Uterus (tissue), 4 donors: ENCODE data around the gene ITIH1. TPM values are rescaled to one million over a fixed set of nuclear protein-coding genes. Genes with fewer than 3 reads are reported as not detected.
A peak's percentile ranks its signal among the peaks of the same experiment; 100 is the strongest.

Experiments
- DNase-seq, 2 donors: peaks; one replicate each; pipeline ENCODE4 v3.0.0-alpha.2; 2019 to 2020
- H3K27ac ChIP-seq, 2 donors: fragments of 200-600 bp; sonication (generic); 1 replicate in 1 of 2; 2 replicates in 1 of 2; pipeline ENCODE4 v1.5.1; 2016 to 2018
- H3K27me3 ChIP-seq, 2 donors: fragments of 200-600 bp; sonication (generic); one replicate each; pipeline ENCODE4 v1.5.1; 2018 to 2019; ENCODE audit warnings: control low read depth in 1 of 2
- H3K36me3 ChIP-seq, 2 donors: fragments of 200-600 bp; sonication (generic); one replicate each; pipeline ENCODE4 v1.5.1; 2019; ENCODE audit warnings: control low read depth in 1 of 2
- H3K4me1 ChIP-seq, 2 donors: fragments of 200-600 bp; sonication (generic); one replicate each; pipeline ENCODE4 v1.5.1; 2018 to 2019; ENCODE audit warnings: control low read depth in 1 of 2
- H3K4me3 ChIP-seq, 2 donors: fragments of 200-600 bp; sonication (generic); 1 replicate in 1 of 2; 2 replicates in 1 of 2; pipeline ENCODE4 v1.5.1; 2018 to 2019; ENCODE audit warnings: mild to moderate bottlenecking in 1 of 2
- H3K9me3 ChIP-seq, 2 donors: fragments of 200-600 bp; sonication (generic); one replicate each; pipeline ENCODE4 v1.5.1; 2019; ENCODE audit warnings: control low read depth in 1 of 2
- CTCF ChIP-seq, 4 experiments: fragments of 200-600 bp in 2 of 4; fragments of 450-650 bp in 2 of 4; sonication (generic) in 2 of 4; IDR thresholded peaks; one replicate each; pipeline ENCODE4 v1.5.1; 2016 to 2019; ENCODE audit warnings: antibody characterized with exemption in 4 of 4, mild to moderate bottlenecking in 2 of 4, moderate library complexity in 1 of 4
- POLR2A ChIP-seq, 2 donors: fragments of 450-650 bp; IDR thresholded peaks; one replicate each; pipeline ENCODE4 v1.6.1; 2016; ENCODE audit warnings: antibody characterized with exemption in 2 of 2, mild to moderate bottlenecking in 1 of 2, moderate library complexity in 1 of 2
- intact Hi-C: fragments of 100-400 bp; cut with DNase I; formaldehyde crosslinking; loops from one replicate; pipeline ENCODE4 v1.15.1; 2023; ENCODE audit warnings: low total_unique reads
- total RNA-seq, 4 donors: library from RNA; depleted of rRNA in 3 of 4; stranded (reverse); fragments of >200 nt in 3 of 4; gene quantifications; one replicate each; pipeline versions ENCODE4 v1.1.0 to v1.2.4, GENCODE V29; 2014 to 2023
- donor health status: DM: yes; HTN: yes; CAD: no.

Gene ITIH1
- total RNA-seq, 4 donors from 2014 or later, result 0.18 TPM; not detected in 3

GRCh38 chr3:52833202-52833601 lies 55.8 kb downstream of the ITIH1 start:
- Histone ChIP-seq H3K9me3 (no peaks in the 10 kb centered on the region), H3K27me3 (no peaks in the 10 kb centered on the region), H3K36me3 (no peaks in the 10 kb centered on the region), H3K4me1 (no peaks in the 10 kb centered on the region), H3K4me3 (no peak overlapping the region), H3K27ac (no peak overlapping the region)
- DNase-seq, result no peak
- TF ChIP-seq CTCF (IDR thresholded peaks at IDR 0.05) (no peak), POLR2A (IDR thresholded peaks at IDR 0.05) (no peak)
- intact Hi-C loops, result no loop called here

- Histone ChIP-seq H3K36me3 (no peaks in the 10 kb centered on the region), H3K27me3 (no peaks in the 10 kb centered on the region), H3K9me3 (no peaks in the 10 kb centered on the region), H3K4me3 (peak within 1 kb of the TSS in 1 of 2 donors; percentile 6), H3K4me1 (no peaks in the 10 kb centered on the region), H3K27ac (peak within 1 kb of the TSS; percentile 29 to 33)
- TF ChIP-seq POLR2A (IDR thresholded peaks at IDR 0.05) (no peak), CTCF (IDR thresholded peaks at IDR 0.05) (no peak)
- DNase-seq, result peak; percentile 31 to 34
- intact Hi-C loops, result no loop called here
Measured at GRCh38 chr3:52834871-52835501, 57.6 kb downstream of the ITIH1 start, which contains the start of gene MUSTN1. Gene MUSTN1 (minus strand): TSS chr3:52835019. CDS start chr3:52834948, 71 bp downstream.

- Histone ChIP-seq H3K27ac (peak overlapping the region in 1 of 2 donors; percentile 29), H3K4me3 (no peak overlapping the region), H3K36me3 (no peaks in the 10 kb centered on the region), H3K4me1 (no peaks in the 10 kb centered on the region), H3K9me3 (no peaks in the 10 kb centered on the region), H3K27me3 (no peaks in the 10 kb centered on the region)
- TF ChIP-seq POLR2A (IDR thresholded peaks at IDR 0.05) (no peak), CTCF (IDR thresholded peaks at IDR 0.05) (no peak)
- intact Hi-C loops, result no loop called here
- no peak for DNase-seq
Measured at GRCh38 chr3:52835766-52836470, 58.5 kb downstream of the ITIH1 start.

- no peaks in the 10 kb centered on the region for H3K27me3 ChIP-seq
- no peak overlapping the region for H3K4me3 ChIP-seq
- DNase-seq, result no peak
- no peaks in the 10 kb centered on the region for H3K9me3 ChIP-seq
- intact Hi-C loops, result no loop called here
- H3K4me1 ChIP-seq, result no peaks in the 10 kb centered on the region
- no peaks in the 10 kb centered on the region for H3K36me3 ChIP-seq
- TF ChIP-seq CTCF (IDR thresholded peaks at IDR 0.05) (no peak), POLR2A (IDR thresholded peaks at IDR 0.05) (no peak)
- peak overlapping the region in 1 of 2 donors; percentile 29 for H3K27ac ChIP-seq
Measured at GRCh38 chr3:52836471-52836845, 59.1 kb downstream of the ITIH1 start.

- H3K4me1 ChIP-seq, result no peaks in the 10 kb centered on the region
- H3K9me3 ChIP-seq, result no peaks in the 10 kb centered on the region
- H3K27me3 ChIP-seq, result no peaks in the 10 kb centered on the region
- no peak overlapping the region for H3K27ac ChIP-seq
- intact Hi-C loops, result no loop called here
- DNase-seq, result no peak
- TF ChIP-seq CTCF (IDR thresholded peaks at IDR 0.05), result no peak
- no peak for TF ChIP-seq POLR2A (IDR thresholded peaks at IDR 0.05)
- H3K4me3 ChIP-seq, result no peak overlapping the region
- no peaks in the 10 kb centered on the region for H3K36me3 ChIP-seq
Measured at GRCh38 chr3:52836986-52837385, 59.6 kb downstream of the ITIH1 start.
